ENCODE results near the gene GNAI1.

The GNAI1 gene

GRCh38 chr7:80253237-80253636, 118.6 kb downstream of the GNAI1 start:
- peak overlapping the region; percentile 49; the same call in 1 of the 2 replicates for H3K27ac ChIP-seq

GRCh38 chr7:80253653-80254052, 119.0 kb downstream of the GNAI1 start:
- TF ChIP-seq ZFX (IDR thresholded peaks at IDR 0.05) (no peak), CTCF (conservative IDR thresholded peaks at IDR 0.05) (no peak)
- H3K27ac ChIP-seq, result no peak overlapping the region; the same call in 1 of the 2 replicates

More at GRCh38 chr7:80253237-80253636, 118.6 kb downstream of the GNAI1 start:
- no peak for TF ChIP-seq CTCF (conservative IDR thresholded peaks at IDR 0.05)
- TF ChIP-seq ZFX (IDR thresholded peaks at IDR 0.05), result no peak

GRCh38 chr7:80255656-80256055, 121.0 kb downstream of the GNAI1 start:
- H3K27ac ChIP-seq, result no peak overlapping the region
- TF ChIP-seq ZFX (IDR thresholded peaks at IDR 0.05), result no peak
- no peak for TF ChIP-seq CTCF (conservative IDR thresholded peaks at IDR 0.05)

GRCh38 chr7:80257756-80258155, 123.1 kb downstream of the GNAI1 start:
- TF ChIP-seq CTCF (conservative IDR thresholded peaks at IDR 0.05) (no peak), ZFX (IDR thresholded peaks at IDR 0.05) (no peak)
- H3K27ac ChIP-seq, result no peak overlapping the region

GRCh38 chr7:80260606-80261005, 126.0 kb downstream of the GNAI1 start:
- TF ChIP-seq CTCF (conservative IDR thresholded peaks at IDR 0.05), result no peak
- TF ChIP-seq ZFX (IDR thresholded peaks at IDR 0.05), result no peak
- no peak overlapping the region for H3K27ac ChIP-seq

- TF ChIP-seq ZFX (IDR thresholded peaks at IDR 0.05) (no peak), CTCF (conservative IDR thresholded peaks at IDR 0.05) (no peak)
- no peak overlapping the region for H3K27ac ChIP-seq
Measured at GRCh38 chr7:80263333-80263732, 128.7 kb downstream of the GNAI1 start.

- TF ChIP-seq CTCF (conservative IDR thresholded peaks at IDR 0.05) (no peak), ZFX (IDR thresholded peaks at IDR 0.05) (no peak)
Measured at GRCh38 chr7:80263821-80264220, 129.2 kb downstream of the GNAI1 start.

More at GRCh38 chr7:80263821-80264220, 129.2 kb downstream of the GNAI1 start:
- no peak overlapping the region for H3K27ac ChIP-seq
